GM19043 (cell line): ENCODE measurements around the gene CAMK1D.
"Not testable (repeated sequence)": the region's sequence is repeated elsewhere in the genome, so short reads cannot be mapped to it uniquely, and the experiment has no call there.

Experiments
- ATAC-seq: cut with Tn5 transposase; IDR thresholded peaks from one replicate; pipeline ENCODE4 v1.9.1; 2021; ENCODE audit warnings: low read depth; ENCODE audit not compliant: unreplicated experiment

The CAMK1D gene

GRCh38 chr10:12348870-12349628, at the start of gene CAMK1D:
Gene CAMK1D, plus strand, starts transcription at chr10:12349547.
- peak; percentile 30 for ATAC-seq

DNA sequence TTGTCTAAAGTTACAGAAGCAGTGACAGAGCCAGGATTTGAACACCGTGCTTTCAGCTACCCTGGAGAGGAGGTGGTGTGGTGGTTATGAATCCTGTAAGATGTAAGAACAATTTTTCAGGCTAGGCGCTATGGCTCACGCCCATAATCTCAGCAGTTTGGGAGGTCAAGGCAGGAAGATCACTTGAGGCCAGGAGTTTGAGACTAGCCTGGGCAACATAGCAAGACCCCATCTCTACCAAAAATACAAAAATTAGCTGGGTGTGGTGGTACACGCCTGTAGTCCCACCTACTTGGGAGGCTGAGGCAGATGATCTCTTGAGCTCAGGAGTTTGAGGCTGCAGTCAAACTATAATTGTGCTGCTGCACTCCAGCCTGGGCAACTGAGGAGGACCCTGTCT, 48.3 kb upstream of the CAMK1D start:
- not testable (repeated sequence) for ATAC-seq

DNA sequence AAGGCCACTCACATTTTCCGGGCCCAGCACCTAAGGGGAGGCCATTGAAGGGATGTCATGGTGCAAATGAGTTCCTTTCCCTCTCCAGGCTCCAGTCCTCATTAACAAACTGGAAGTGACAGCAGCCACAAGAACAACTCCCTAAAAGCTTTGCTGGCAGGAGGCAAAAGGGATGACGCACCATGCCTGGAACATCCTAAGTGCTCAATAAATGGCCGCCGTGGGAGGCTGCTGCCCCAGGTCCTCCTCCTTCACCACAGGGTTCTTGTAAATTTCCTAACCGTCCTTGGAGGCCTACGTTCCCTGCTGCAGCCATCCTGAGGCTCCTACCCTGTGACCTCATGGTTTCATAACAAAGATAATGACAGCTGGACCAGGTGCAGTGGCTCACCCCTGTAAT, 41.3 kb upstream of the CAMK1D start:
- ATAC-seq = no peak

DNA sequence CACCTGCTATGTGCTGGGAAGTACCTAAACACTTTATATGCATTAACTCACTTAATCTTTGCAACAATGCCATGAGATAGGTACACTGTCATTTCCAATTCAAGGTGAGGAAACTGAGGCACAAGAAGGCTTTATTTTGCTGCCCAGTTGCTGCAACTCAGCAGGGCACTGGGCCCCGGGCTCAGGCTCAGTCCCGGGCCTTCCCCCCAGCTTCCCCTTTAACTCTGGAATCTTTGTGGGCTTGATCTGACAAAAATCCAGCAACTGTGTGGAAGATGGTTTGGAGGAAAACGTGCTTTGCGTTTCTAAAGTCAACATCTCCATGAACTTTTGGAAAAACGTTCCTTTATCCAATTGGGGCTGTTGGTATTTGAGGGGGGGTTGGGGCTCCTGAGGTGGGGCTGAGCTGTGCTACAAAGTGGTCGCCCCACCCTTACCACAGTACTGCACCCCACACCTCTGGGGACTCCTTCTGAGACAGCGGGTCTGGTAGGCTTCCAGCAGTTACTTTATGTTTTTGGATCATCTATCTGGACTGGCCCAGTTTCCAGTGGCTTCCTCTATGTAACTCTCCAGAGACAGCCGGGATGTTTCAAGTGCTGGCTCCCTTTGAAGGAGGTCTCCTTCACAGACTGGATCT, 40.5 kb upstream of the CAMK1D start:
- no peak for ATAC-seq

DNA sequence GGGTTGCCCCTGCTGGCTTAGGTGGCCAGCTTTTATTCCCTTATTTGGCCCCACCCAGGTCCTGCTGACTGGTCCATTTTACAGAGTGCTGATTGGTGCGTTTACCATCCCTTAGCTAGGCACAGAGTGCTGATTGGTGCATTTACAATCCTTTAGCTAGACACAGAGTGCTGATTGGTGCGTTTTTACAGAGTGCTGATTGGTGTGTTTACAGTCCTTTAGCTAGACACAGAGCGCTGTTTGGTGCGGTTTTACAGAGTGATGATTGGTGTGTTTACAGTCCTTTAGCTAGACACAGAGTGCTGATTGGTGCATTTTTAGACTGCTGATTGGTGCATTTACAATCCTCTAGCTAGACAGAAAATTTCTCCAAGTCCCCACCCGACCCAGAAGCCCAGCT, 39.6 kb upstream of the CAMK1D start:
- ATAC-seq = not testable (repeated sequence)

- ATAC-seq = no peak
Measured at GRCh38 chr10:12314836-12315235, 34.5 kb upstream of the CAMK1D start.

DNA sequence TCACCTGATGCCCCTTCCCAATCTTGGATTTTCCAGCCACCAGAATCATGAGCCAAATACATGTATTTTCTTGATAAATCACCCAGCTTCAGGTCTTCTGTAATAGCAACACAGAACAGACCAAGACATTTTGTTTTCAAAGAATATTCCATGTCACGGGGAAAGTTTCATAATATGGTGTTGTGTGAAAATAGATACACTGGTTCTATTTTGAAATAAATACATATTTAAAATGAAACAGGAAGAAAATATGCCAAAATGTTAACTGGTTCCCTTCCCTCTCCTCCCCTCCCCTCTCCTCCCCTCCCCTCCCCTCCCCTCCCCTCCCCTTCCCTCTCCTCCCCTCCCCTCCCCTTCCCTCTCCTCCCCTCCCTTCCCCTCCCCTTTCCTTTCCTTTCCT, 30.3 kb upstream of the CAMK1D start:
- ATAC-seq = no peak

DNA sequence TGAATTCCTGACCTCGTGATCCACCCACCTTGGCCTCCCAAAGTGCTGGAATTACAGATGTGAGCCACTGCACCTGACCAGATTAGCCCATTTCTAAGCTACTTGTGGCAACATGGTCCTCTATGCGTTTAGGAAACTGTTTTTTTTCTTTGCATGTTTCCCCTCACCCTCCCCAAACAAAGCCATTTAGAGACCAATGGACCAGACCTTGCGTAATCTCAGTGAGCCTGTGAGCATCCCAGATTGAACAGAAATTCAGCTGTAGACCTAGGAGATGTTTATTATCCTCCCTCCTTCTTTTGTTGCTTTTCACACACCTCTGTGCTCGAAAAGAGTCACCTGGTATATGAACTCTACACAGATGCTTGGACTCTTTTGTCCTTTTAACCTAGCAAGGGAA, 28.5 kb upstream of the CAMK1D start:
- no peak for ATAC-seq

DNA sequence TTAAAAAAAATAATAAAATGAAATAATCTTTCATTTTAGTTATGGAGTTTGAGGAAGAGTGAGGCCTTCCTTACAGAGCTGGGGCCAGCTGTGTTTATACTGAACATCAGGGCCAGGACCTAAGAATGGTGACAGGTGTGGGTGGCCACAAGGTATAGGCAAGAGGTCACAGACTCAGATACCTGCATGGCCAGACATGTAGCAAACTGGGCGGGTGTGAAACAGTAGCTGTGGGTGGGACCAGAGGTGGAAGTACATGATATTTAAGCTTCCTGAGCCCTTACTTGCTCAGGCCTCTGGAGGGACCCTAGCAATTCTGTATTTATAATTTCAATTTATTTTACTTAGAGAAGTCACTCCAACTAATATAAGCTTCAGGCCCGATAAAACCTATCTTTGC, 27.7 kb upstream of the CAMK1D start:
- no peak for ATAC-seq

- ATAC-seq = no peak
Measured at GRCh38 chr10:12322583-12323131, 26.7 kb upstream of the CAMK1D start.

GRCh38 chr10:12324530-12324929, 24.8 kb upstream of the CAMK1D start:
- ATAC-seq = no peak

GRCh38 chr10:12327074-12327473, 22.3 kb upstream of the CAMK1D start:
- ATAC-seq = no peak

GRCh38 chr10:12327476-12327875, 21.9 kb upstream of the CAMK1D start:
- no peak for ATAC-seq

DNA sequence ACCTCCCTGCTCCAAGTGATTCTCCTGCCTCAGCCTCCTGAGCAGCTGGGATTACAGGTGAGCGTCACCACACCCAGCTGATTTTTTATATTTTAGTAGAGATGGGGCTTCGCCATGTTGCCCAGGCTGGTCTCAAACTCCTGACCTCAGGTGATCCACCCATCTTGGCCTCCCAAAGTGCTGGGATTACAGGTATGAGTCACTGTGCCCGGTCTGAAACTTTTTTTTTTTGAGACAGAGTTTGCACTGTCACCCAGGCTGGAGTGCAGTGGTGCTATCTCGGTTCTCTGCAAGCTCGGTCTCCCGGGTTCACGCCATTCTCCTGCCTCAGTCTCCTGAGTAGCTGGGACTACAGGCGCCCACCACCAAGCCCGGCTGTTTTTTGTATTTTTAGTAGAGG, 21.0 kb upstream of the CAMK1D start:
- ATAC-seq = not testable (repeated sequence)

DNA sequence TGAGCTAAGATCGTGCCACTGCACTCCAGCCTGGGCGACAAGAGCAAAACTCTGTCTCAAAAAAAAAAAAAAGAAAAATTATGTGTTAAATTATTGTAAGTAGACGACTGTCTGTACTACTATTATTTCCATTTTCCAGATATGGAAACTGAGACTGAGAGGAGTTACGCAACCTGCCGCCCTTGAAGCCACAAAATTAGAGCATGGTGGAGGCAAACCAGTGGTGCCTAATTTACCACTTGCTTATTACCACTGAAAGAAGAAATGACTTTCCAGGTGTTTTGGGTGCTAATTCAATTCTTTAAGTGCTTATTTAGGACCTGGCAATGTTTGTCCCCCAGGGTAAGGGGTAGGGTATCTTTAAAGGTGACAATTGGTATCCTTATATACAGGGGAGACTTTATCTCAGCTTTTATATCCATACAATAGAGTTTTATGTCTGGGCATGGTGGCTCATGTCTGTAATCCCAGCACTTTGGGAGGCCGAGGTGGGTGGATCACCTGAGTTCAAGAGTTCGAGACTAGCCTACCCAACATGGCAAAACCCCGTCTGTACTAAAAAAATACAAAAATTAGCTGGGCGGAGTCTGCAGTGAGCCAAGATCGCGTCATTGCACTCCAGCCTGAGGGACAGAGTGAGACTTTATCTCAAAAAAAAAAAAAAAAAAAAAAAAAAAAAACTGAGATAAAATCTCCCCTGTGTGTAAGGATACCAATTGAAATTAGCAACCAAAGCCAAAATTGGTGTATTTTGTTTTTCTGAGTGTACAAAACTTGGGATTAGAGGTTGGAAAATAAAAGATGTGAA, 16.6 kb upstream of the CAMK1D start:
- no peak for ATAC-seq

- peak; percentile 67 for ATAC-seq
Measured at GRCh38 chr10:12333380-12334185, 15.8 kb upstream of the CAMK1D start.

GRCh38 chr10:12334186-12334530, 15.2 kb upstream of the CAMK1D start:
- no peak for ATAC-seq

DNA sequence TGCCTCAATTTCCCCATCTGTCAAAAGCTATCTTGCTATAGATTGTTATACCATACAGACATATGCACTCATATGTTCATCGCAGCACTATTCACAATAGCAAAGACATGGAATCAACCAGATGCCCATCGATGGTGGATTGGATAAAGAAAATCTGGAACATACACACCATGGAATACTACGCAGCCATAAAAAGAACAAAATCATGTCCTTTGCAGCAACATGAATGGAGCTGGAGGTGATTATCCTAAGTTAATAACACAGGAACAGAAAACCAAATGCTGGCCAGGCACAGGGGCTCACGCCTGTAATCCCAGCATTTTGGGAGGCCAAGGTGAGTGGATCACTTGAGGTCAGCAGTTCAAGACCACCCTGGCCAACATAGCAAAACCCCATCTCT, 14.2 kb upstream of the CAMK1D start:
- not testable (repeated sequence) for ATAC-seq

DNA sequence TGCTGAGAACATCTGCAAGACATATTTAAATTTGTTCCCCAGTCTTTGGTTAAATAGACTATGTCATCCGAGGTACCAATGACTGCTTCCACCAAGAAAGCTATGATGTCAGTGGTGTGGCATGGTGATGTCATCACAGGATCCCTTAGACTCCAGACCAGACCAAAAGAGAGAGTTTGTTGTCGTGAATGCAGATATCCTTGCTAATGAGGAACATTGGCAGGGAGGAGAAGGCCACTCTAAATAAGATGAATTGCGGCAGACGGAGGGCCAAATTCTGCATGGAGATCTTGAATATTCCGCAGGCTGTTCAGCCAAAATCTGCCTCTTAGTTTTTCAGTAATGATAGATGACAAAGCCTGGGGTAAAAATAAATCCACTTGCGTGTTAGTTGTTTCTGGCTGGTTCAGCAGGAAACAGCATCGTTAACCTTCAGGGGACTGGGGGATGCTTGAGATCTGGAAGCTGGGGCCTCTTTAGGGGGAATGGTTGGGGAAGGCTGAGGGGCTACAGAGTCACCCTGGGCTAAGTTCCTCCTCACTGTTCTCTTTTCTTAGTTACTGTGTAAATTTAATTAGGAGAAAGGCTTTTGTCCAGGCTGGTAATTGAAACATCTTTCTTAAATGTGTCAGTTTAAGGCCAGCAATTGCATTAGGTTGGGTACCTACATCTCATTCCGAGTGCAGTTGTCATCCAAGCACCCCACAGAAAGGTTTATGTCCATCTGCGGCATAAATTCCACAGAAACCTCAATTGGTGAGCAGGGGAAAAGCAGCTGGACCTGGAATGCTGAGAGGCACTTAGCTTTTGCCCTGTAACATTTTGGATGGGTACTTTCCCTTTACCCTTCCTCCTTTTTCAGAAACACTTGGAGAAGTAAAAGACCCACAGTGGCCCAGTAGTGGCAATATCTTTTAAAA, 11.6 kb upstream of the CAMK1D start:
- ATAC-seq = no peak
